Stimulated activated CD4-positive, alpha-beta T cell treated with anti-CD3 and anti-CD28 coated beads, Interleukin-2, amount 100 ng/mL, for 48 hours (primary cell): Measurements from ENCODE around the gene LIMK1.
"Not testable (repeated sequence)": the region's sequence is repeated elsewhere in the genome, so short reads cannot be mapped to it uniquely, and the experiment has no call there.

Experiments
- DNase-seq, 2 donors: peaks; one replicate each; pipeline ENCODE4 v3.0.0-alpha.2; 2020

LIMK1 gene

GRCh38 chr7:74083117-74083876, at the start of gene LIMK1:
Gene LIMK1 (plus strand): TSS chr7:74083804. CDS start chr7:74083991, 187 bp downstream.
- peak; percentile 70 to 84 for DNase-seq

GRCh38 chr7:74037609-74038008, 46.0 kb upstream of the LIMK1 start:
- DNase-seq: no peak

GRCh38 chr7:74038194-74038961, 45.2 kb upstream of the LIMK1 start:
- DNase-seq: no peak

GRCh38 chr7:74039337-74039736, 44.3 kb upstream of the LIMK1 start:
- no peak for DNase-seq

DNA sequence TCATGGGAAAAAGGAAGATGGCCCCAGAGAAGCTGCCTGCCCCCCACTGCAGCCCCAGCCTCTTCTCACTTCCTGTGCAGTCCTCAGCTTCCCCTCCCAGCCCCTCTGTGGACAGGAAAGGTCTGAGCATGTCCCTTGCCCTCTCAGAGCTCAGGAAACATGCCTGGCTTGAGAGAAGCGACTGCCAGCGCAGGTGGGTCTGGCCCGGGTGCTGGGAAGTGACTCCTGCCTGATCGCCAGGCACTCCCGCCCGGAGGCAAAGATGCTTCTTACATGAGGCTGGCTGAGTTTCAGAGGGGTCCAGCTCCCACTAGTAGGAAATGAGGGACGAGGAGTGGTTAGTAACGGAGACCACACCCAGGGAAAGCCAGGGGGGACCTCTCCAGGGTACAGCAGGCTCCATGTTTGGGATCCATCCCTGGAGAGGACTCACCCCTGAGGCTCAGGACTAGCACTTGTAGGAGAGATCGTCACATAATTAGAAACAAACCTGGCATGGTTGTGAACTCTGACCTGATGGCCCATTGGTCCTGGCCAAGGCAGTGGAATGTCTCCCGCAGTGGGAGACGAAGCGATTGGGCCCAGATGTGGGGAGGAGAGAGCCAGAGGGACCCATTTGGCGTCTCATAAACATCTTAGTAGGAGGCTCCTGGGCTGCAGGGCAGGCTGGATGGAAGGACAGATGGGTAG, 43.4 kb upstream of the LIMK1 start:
- no peak for DNase-seq

GRCh38 chr7:74040791-74041520, 42.6 kb upstream of the LIMK1 start:
- DNase-seq: no peak

- no peak for DNase-seq
Observed at GRCh38 chr7:74042746-74043522, 40.7 kb upstream of the LIMK1 start.

GRCh38 chr7:74043523-74043951, 40.1 kb upstream of the LIMK1 start:
- DNase-seq: no peak

DNA sequence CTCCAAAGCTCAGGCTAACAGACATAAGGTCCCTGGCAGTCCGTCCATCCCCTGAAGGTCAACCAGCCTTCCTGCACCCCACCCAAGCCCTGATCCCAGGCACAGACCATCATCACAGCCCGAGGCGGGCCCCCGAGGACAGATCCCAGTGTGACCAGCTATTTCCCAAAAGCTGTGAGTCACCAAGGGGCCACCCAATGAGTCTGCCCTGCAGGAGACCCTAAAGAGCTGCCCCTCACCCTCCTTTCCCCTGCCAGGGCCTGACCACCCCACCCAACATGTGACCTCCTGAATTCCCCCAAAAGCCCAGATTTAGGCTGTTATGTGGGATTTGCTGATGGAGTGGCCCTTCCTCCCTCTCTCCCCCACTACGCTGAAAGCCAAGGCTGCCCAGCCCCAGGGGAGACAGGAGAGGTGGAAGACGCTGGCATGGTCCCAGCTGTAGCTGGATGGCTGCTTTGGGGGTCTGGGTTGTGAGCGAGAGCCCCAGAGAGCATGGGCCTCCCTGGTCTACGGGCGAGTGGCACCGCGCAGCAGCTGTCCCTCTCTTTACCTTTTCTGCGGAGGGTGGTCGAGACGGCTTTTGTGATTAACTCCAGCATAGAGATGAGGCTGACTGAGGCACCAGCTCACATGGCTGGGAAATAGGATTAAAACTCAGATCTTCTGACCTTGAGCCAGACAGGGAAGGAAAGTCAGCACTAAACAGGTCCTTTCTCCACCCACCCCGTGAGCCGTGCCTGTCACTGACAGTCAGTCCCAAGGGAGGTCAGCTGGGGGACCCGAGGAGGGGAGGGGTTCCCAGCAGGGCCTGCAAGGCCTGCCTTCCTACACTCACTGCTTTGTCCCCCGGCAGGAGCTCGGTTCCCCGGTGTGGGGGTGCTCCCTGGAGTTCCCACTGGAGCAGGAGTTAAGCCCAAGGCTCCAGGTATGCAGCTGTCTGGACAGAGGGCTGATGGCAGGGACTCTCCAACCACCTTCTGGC, 38.9 kb upstream of the LIMK1 start:
- no peak for DNase-seq

- DNase-seq: not testable (repeated sequence)
Observed at GRCh38 chr7:74046581-74046980, 37.0 kb upstream of the LIMK1 start.

GRCh38 chr7:74047804-74048380, 35.7 kb upstream of the LIMK1 start:
- DNase-seq: no peak

GRCh38 chr7:74048999-74049599, 34.5 kb upstream of the LIMK1 start:
- DNase-seq: no peak

DNA sequence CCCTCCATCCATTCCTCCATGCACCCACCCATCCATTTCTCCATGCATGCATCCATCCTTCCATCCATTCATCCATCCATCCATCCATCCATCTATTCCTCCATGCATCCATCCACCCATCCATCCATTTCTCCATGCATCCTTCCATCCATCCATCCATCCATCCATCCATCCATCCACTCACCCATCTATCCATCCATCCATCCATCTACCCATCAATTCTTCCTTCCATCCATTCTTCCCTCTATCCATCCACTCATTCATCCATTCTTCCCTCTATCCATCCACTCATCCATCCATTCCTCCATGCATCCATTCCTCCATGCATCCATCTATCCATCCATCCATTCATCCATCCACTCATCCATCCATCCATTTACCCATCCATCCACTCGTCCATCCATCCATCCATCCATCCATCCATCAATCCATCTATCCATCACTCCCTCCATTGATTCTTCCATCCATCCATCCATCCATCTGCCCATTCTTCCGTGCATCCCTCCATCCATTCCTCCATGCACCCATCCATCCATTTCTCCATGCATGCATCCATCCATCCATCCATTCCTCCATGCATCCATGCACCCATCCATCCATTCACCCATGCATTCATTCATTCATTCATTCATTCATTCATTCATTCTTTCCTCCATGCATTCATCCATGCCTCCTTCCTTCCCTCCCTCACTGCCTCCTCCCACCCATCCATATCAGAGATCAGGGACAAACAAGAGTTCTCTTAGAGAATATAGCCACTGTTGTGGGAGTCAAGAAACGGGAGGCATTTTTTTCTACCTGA, 33.4 kb upstream of the LIMK1 start:
- DNase-seq: no peak

DNA sequence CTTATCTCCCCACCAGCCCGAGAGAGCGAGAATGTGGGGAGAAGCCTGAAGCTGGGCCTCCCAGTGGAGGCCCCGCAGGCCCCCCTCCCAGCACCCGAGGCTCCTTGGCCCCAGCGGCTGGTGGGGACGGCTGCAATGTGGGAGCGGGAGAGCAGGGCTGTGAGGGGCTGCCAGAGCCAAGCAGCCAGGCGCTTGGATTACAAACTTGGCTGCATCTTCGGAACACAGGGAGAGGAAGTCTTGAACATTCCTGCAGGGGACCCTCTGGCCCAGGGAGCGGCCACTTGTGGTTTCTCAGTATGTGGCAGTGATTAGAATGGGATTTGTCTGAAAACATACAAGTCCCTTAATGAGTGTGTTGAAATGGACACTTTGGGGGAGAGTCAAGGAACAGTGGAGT, 32.4 kb upstream of the LIMK1 start:
- DNase-seq: no peak

- no peak for DNase-seq
Observed at GRCh38 chr7:74051629-74052410, 31.8 kb upstream of the LIMK1 start.

GRCh38 chr7:74052628-74053027, 31.0 kb upstream of the LIMK1 start:
- DNase-seq: no peak

GRCh38 chr7:74053589-74054186, 29.9 kb upstream of the LIMK1 start:
- no peak for DNase-seq
